ENCODE results near the gene WDTC1.
"Not testable (repeated sequence)": the region's sequence is repeated elsewhere in the genome, so short reads cannot be mapped to it uniquely, and the experiment has no call there.

WDTC1 gene

GRCh38 chr1:27246194-27246593 lies 11.8 kb downstream of the WDTC1 start:
- no peak for DNase-seq (ENCODE audit: low read depth in 2 of 2, low spot score in 1 of 2)

- no peak for DNase-seq (ENCODE audit: low read depth in 2 of 2, low spot score in 1 of 2)
These were observed 19.2 kb downstream of the WDTC1 start for GRCh38 chr1:27253596-27253995.

GRCh38 chr1:27255136-27255535 lies 20.7 kb downstream of the WDTC1 start:
- DNase-seq (ENCODE audit: low read depth in 2 of 2, low spot score in 1 of 2), result no peak

- no peak for DNase-seq (ENCODE audit: low read depth in 2 of 2, low spot score in 1 of 2)
These were observed 22.7 kb downstream of the WDTC1 start for GRCh38 chr1:27257155-27257554.

- no peak for DNase-seq (ENCODE audit: low read depth in 2 of 2, low spot score in 1 of 2)
These were observed 24.2 kb downstream of the WDTC1 start for GRCh38 chr1:27258598-27258997.

- no peak for DNase-seq (ENCODE audit: low read depth in 2 of 2, low spot score in 1 of 2)
These were observed 32.7 kb downstream of the WDTC1 start for GRCh38 chr1:27267153-27267552.

- DNase-seq (ENCODE audit: low read depth in 2 of 2, low spot score in 1 of 2), result no peak
These were observed 34.8 kb downstream of the WDTC1 start for GRCh38 chr1:27269276-27269675.

- DNase-seq (ENCODE audit: low read depth in 2 of 2, low spot score in 1 of 2), result no peak
These were observed 39.8 kb downstream of the WDTC1 start for GRCh38 chr1:27274204-27274603.

- DNase-seq (ENCODE audit: low read depth in 2 of 2, low spot score in 1 of 2), result no peak
These were observed 41.3 kb downstream of the WDTC1 start for GRCh38 chr1:27275696-27276095.

GRCh38 chr1:27284425-27285273 lies 50.2 kb downstream of the WDTC1 start:
- DNase-seq (ENCODE audit: low read depth in 2 of 2, low spot score in 1 of 2), result peak; percentile 76 to 83

GRCh38 chr1:27285274-27285660 lies 50.8 kb downstream of the WDTC1 start:
- no peak for DNase-seq (ENCODE audit: low read depth in 2 of 2, low spot score in 1 of 2)

GRCh38 chr1:27285821-27286220 lies 51.4 kb downstream of the WDTC1 start:
- not testable (repeated sequence) for DNase-seq (ENCODE audit: low read depth in 2 of 2, low spot score in 1 of 2)

GRCh38 chr1:27289125-27289524 lies 54.7 kb downstream of the WDTC1 start:
- DNase-seq (ENCODE audit: low read depth in 2 of 2, low spot score in 1 of 2), result not testable (repeated sequence)

- no peak for DNase-seq (ENCODE audit: low read depth in 2 of 2, low spot score in 1 of 2)
These were observed 56.1 kb downstream of the WDTC1 start for GRCh38 chr1:27290581-27290980.

GRCh38 chr1:27292106-27292505 lies 57.7 kb downstream of the WDTC1 start:
- no peak for DNase-seq (ENCODE audit: low read depth in 2 of 2, low spot score in 1 of 2)

- DNase-seq (ENCODE audit: low read depth in 2 of 2, low spot score in 1 of 2), result no peak
These were observed 59.5 kb downstream of the WDTC1 start for GRCh38 chr1:27293915-27294314.

GRCh38 chr1:27296773-27297291 lies 62.4 kb downstream of the WDTC1 start:
- DNase-seq (ENCODE audit: low read depth in 2 of 2, low spot score in 1 of 2), result peak; percentile 35 to 41

- DNase-seq (ENCODE audit: low read depth in 2 of 2, low spot score in 1 of 2), result no peak
These were observed 63.5 kb downstream of the WDTC1 start for GRCh38 chr1:27297903-27298302.

- DNase-seq (ENCODE audit: low read depth in 2 of 2, low spot score in 1 of 2), result no peak
These were observed 64.4 kb downstream of the WDTC1 start for GRCh38 chr1:27298632-27299384.

GRCh38 chr1:27299385-27300271 lies 65.2 kb downstream of the WDTC1 start:
- DNase-seq (ENCODE audit: low read depth in 2 of 2, low spot score in 1 of 2), result no peak
